ENCODE results near the gene ZNF836.
A peak's percentile ranks its signal among the peaks of the same experiment; 100 is the strongest.
"Not testable (repeated sequence)": the region's sequence is repeated elsewhere in the genome, so short reads cannot be mapped to it uniquely, and the experiment has no call there.

ZNF836 gene

DNA sequence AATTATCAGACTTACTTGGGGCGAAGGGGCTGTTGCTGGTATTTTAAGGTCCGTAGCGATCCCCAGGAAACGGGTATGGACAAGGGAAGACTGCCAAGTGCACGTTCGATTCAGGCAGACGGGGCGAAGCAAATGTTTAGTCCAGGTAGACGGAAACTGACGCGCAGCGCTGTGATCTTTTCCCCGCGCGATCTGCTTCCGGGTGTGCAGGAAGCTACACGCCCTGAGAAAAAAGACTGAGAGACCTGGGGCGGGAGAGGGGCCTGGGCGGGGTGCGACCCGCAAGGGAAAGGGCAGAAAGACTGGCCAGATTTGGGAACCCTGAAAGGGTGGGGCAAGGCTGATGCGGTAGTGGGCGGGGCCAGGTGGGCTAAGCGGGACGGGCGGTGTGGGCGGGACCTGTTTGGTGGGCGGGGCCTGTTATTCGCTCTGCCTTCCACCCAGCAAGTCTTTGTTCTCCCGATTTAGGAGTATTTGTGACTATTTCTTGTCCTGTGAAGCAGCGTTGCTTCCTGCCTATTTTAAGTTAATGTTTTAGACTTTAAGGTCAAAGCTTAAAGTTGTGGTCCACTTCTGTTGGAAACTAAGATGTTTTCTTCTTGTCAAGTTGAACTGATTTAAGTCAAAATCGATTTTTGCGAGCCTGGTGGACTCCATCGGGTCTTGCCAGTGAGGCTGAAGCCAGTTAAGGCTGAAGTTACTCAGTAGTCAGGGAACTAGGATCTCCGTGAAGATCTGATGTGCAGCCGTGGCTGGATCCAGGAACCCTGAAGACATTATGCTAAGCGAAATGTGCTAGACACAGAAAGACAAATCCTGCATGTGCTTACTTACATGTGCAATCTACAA lies at the start of gene ZNF836:
Gene ZNF836, minus strand, starts transcription at position 301 of the 849 bp plus-strand sequence. CDS start 3,549 bp downstream, outside the sequence.
- DNase-seq (ENCODE audit: low read depth) = peak; percentile 82

DNA sequence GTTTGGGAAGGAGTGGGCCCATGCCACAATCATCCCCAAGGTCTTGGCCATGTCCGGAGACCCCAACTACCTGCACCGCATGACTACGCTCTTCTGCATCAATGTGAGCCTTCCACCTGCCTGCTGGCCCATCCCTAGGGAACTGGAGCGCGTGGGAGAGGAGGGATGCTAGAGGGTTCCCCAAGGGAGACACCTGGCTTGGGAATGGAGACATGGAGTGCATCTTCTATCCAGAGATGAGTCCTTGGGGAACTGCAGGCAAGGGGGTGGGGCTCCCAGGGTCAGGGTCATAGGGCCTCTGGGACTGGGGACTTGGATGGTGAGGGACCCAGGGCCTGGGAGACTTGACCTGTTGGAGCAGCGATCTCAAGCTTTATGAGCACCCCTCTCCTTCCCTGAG lies 49.6 kb upstream of the ZNF836 start:
- no peak for DNase-seq (ENCODE audit: low read depth)

GRCh38 chr19:52219611-52220010 lies 48.2 kb upstream of the ZNF836 start:
- no peak for DNase-seq (ENCODE audit: low read depth)

- DNase-seq (ENCODE audit: low read depth) = no peak
Observed at GRCh38 chr19:52217576-52217975, 46.2 kb upstream of the ZNF836 start.

DNA sequence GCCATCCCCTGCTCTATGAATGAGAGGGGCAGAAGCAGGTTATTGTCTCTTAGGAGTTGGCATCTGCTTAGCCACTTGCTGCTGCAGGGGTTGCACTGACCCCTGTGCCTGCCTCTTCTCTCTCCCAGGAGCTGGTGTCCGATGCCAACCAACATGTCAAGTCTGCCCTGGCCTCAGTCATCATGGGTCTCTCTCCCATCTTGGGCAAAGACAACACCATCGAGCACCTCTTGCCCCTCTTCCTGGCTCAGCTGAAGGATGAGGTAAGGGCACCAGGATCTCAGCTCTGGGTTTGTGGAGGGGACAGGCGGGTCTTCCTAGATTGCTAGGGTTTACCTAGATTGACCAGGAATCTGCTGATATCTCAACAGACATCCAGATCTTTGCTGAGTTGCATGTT lies 45.0 kb upstream of the ZNF836 start:
- DNase-seq (ENCODE audit: low read depth) = no peak

GRCh38 chr19:52214241-52214640 lies 42.8 kb upstream of the ZNF836 start:
- DNase-seq (ENCODE audit: low read depth) = no peak

DNA sequence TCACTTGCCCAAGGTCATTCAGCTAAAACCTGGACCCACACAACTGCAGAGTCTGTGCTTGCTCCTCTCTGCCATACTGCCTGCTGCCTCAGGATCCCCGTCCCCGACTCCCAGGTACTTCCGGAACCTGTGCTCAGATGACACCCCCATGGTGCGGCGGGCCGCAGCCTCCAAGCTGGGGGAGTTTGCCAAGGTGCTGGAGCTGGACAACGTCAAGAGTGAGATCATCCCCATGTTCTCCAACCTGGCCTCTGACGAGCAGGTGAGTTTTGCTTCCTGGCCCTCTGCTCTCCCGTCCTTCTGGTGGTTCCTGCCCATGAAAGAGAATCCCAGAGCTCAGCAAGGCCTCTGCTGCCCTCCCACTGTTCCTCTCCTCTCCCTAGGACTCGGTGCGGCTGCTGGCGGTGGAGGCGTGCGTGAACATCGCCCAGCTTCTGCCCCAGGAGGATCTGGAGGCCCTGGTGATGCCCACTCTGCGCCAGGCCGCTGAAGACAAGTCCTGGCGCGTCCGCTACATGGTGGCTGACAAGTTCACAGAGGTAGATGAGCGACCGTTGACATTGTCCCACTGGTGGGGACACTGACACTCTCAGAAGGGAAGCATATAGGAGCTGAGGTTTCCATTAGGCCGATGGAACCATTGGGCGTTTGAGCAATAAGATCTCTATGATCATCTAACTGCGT lies 41.3 kb upstream of the ZNF836 start:
- no peak for DNase-seq (ENCODE audit: low read depth)

DNA sequence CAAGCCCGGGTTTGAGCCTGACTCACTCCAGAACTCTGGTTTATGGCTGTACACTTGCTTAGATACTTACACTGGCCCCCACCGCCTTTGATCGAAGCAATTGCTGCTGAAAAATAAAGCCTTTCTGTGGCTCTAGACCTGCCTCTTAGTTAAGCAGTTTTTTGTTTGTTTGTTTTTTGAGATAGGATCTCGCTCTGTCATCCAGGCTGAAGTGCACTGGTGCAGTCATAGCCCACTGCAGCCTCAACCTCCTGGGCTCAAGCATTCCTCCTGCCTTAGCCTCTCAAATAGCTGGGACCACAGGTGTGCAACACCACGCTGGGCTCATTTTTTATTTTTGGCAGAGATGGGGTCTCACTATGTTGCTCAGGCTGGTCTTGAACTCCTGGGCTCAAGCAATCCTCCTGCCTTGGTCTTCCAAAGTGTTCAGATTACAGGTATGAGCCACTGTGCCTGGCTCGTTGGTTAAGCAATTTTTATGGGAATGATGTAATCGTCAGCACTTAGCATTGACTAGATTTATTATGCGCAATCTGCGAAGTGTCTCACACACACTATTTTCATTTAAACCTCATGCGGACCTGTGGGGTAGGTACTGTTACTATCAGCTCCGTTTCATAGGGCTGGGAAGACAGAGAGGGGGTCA lies 40.6 kb upstream of the ZNF836 start:
- no peak for DNase-seq (ENCODE audit: low read depth)

DNA sequence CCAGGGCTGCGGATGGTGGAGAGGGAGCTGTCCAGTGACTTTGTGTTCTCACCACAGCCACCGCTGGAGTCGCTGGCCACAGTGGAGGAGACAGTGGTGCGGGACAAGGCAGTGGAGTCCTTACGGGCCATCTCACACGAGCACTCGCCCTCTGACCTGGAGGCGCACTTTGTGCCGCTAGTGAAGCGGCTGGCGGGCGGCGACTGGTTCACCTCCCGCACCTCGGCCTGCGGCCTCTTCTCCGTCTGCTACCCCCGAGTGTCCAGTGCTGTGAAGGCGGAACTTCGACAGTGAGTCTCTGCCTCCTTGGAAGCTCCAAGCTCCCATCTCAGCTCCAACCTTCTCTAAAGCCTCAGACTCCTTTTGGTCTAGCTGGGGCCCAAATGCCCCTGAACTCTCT lies 39.8 kb upstream of the ZNF836 start:
- no peak for DNase-seq (ENCODE audit: low read depth)

DNA sequence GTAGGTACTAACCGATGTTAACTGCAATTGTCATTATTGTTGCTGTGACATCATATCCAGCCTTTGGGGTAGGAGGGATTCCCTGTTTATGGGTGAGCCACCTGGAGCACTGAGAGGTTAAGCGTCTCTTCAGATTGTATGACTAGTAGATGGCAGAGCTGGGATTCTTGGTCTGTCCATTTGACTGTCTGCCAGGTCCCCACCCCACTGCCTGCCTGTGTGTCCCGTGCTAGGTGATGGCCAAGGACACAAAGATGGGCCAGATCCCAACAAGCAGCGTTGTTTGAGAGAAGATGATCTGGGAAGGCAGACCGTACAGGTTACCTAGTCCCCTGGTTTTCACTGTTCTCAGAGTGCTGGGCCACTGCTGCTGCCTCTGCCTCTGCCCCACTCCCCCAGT lies 35.1 kb upstream of the ZNF836 start:
- DNase-seq (ENCODE audit: low read depth) = no peak

DNA sequence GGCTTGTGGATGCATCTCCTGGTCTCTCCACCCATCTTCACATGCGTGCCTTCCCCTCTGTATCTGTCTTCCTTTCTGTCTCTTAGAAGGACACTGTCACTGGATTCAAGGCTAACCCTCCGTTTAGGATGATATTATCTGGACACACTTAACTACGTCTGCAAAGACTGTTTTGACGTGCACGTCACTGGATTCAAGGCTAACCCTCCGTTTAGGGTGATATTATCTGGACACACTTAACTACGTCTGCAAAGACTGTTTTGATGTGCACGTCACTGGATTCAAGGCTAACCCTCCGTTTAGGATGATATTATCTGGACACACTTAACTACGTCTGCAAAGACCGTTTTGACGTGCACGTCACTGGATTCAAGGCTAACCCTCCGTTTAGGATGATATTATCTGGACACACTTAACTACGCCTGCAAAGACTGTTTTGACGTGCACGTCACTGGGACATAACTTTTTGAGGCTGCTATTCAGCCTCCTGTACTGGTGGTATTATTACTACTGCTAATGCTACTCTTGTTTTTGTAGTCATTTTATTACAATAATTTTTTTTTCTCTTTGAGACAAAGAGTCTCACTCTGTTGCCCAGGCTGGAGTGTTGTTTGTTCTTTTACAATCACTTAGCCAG lies 29.5 kb upstream of the ZNF836 start:
- DNase-seq (ENCODE audit: low read depth) = not testable (repeated sequence)

GRCh38 chr19:52200044-52200443 lies 28.6 kb upstream of the ZNF836 start:
- no peak for DNase-seq (ENCODE audit: low read depth)

- DNase-seq (ENCODE audit: low read depth) = no peak
Observed at GRCh38 chr19:52198678-52199077, 27.3 kb upstream of the ZNF836 start.

DNA sequence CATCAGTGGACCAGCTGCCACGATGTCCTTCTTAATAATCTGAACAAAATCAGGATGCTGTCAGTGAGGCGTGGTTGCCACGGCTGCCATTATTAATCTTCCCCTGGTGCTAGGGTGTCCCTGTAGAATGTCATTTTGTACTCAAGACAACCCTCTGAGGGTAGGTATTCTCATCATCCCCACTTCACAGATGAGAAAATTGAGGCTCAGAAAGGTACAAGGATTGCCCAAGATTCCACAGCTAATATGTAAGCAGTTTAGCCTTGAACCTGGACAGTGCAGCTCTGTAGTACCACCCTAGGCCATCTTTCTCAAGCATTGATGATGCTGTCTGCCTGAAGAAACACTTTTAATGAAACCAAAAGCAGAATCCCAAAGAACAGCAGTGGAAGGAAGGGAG lies 26.5 kb upstream of the ZNF836 start:
- no peak for DNase-seq (ENCODE audit: low read depth)

DNA sequence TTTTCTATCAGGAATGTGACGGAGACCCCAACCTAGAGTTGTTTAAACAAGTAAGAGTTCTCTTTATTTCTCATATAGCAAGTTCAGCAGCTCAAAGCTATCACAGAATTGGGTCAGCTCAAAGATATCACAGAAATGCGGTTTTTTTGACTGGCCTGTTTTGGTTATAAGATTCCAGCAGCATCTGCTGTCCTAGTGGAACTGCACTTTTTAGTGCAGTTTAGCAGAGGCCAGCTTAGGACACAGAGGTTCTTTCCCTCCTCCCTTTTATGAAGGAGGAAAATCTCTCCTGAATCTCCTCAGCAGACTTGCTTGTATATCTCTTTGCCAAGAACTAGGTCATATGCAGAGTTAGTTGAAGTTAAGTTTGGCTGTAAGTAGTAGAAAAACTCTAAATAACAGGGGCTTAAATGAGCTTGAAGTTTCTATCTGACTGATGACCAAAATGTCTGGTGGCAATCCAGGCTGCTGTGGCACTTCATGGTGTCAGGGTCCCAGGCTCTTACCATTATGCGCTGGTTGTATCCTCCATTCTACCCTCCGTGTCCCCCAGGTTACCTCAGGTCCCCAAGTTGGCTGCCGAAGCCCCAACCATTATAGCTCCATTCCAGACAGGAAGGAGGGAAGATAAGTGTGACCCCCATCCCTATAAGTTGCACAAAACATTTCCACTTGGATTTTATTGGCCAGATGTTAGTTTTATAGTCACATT lies 25.0 kb upstream of the ZNF836 start:
- no peak for DNase-seq (ENCODE audit: low read depth)

- no peak for DNase-seq (ENCODE audit: low read depth)
Observed at GRCh38 chr19:52191951-52192350, 20.5 kb upstream of the ZNF836 start.

GRCh38 chr19:52191389-52191788 lies 20.0 kb upstream of the ZNF836 start:
- DNase-seq (ENCODE audit: low read depth) = no peak

GRCh38 chr19:52190487-52191293 lies 19.3 kb upstream of the ZNF836 start:
- no peak for DNase-seq (ENCODE audit: low read depth)

GRCh38 chr19:52189735-52190486 lies 18.5 kb upstream of the ZNF836 start, which contains the start of gene PPP2R1A:
PPP2R1A (plus strand) TSS chr19:52190052; CDS start chr19:52190097, 45 bp downstream.
- DNase-seq (ENCODE audit: low read depth) = peak; percentile 96
